GM18909 (cell line): ENCODE measurements around the gene DRC7.

ENCODE experiments used
- ATAC-seq: cut with Tn5 transposase; IDR thresholded peaks from one replicate; pipeline ENCODE4 v1.9.1; 2021; ENCODE audit warnings: mild to moderate bottlenecking; ENCODE audit not compliant: unreplicated experiment, poor library complexity

Gene DRC7

DNA sequence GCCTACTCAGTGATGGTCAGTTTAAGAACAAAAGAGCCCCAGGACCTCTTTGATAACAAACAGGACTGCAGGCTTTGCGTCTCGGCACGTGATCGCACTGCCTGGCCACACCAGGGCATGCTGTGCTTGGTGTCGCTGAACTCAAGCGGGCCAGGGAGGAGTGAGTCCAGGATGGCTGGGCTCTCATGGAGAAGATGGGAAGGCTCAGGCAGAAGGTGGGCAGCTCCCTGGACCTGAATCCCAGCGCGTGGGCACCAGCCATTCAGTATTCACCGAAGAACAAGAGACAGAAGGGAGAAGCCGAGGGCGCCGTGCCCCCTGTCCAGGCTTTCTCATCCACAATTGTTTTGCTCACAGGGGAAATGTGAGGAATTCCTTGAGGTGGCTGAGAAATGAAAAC is 52.9 kb downstream of the DRC7 start:
- ATAC-seq = no peak

DNA sequence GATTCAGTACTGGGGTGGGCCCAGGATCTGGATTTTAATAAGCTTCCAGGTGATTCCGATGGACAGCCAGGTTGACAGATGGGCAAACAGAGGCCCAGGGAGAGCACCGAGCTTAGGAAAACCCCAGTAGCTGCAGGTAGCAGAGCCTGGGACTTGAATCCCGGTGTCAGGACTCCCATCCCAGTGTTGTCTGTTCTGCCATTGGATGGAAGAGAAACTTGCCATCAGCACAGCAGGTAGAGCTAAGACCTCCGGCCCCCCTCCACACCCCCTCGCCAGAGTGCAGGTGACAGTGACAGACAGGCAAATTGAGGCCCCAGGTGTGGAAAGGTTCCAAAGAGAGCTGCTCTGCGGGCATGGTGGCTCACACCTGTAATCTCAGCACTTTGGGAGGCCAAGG is 53.4 kb downstream of the DRC7 start:
- ATAC-seq = no peak

DNA sequence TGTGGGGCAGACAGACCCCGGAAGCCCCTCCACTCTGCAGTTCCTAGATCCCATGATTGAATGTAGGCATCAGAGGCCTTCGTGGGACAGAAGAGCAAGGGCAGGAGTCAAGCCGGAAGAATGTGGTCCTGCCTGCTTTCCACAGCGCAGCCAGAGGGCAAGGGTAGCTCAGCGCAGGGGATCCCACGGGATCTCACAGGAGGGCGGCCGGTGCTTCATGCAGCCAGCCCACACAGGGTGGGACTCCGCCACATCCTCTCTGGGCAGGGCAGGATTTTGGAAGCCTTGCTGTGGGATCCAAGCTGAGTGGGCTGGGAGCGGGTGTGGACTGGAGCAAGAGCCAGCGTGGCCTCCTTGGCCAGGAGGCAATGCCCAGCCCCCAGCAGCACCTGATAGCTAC is 54.0 kb downstream of the DRC7 start:
- ATAC-seq = no peak

DNA sequence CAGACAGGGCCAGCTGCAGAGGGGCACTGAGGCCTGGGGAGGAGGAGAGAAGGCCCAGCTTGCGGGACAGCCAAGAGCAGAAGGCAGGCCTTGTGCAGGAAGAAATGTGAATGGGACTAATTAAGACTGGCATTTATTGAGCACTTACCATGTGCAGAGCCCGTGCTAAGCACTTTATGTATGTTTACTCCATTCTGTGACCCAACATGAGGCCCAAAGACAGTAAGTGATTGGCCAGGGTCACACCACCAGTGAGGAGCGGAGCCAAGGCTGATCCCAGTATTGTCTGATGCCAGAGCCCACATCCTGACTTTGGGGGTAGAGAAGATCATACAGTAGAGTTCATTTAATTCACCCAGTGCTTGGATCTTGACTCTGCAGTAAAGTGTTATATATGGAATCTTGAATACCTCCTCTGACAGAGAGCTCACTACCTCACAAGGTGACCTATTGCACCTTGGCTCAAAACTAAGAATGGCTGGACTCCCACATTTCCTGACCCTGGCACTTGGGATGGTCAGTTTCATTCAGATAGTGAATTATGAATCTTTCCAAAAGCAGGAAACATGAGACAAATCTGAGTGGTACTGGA is 54.6 kb downstream of the DRC7 start:
- ATAC-seq = no peak

DNA sequence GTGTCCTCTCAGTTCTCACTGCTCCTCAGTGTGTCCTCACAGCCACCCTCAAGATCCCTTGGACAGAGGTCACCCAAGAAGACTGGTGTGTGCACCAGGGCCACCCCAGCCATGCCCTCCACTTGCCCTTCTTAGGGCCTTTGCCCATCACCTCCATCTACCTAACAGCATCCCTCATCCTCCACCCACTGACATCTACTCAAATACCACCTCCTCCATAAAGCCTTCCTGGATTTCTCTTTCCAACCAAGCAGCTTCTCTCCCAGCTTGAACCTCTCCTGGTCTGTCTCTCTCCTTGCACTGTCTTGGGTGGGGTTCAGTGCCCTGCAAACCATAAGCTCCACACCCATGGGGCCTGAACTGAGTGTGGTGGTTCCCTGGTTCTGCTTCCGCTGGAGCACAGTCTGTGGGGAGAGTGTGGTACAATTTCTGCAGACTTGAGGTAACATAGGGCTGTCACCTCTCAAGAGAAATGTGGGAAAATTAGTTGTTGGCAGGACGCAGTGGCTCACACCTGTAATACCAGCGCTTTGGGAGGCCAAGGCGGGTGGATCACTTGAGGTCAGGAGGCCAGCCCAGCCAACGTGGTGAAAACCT is 55.3 kb downstream of the DRC7 start:
- ATAC-seq = no peak

DNA sequence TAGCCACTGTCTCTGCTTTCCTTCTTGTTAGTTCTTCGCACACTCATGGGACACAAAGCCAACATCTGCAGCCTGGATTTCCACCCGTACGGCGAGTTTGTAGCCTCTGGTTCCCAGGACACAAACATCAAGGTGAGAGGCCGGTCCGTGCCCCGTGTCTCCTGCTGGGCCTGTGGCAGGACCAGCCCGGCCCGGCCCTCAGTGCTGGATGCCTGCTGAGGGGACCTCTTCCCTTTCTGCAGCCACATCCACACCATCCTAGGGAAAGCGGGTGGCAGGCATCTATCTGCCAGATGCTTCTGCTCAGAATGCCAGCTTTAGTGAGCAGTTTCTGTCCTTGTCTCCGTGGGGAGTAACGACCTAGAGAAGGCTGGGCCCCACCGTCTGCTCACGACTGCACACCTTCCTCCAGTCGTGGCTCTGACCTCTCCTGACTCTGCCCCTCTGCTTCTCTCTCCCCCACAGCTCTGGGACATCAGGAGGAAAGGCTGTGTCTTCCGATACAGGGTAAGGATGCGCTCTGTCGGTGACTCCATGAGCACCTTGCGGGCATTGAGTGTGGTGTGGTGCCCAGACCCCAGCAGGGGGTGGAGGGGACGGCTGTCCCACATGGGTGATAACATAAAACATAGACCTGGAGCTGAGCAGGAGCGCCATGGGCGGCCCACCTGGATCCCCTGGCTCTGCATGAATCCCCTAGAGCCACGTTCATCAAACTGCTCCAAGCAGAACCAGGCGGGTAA is 56.4 kb downstream of the DRC7 start:
- ATAC-seq = no peak

DNA sequence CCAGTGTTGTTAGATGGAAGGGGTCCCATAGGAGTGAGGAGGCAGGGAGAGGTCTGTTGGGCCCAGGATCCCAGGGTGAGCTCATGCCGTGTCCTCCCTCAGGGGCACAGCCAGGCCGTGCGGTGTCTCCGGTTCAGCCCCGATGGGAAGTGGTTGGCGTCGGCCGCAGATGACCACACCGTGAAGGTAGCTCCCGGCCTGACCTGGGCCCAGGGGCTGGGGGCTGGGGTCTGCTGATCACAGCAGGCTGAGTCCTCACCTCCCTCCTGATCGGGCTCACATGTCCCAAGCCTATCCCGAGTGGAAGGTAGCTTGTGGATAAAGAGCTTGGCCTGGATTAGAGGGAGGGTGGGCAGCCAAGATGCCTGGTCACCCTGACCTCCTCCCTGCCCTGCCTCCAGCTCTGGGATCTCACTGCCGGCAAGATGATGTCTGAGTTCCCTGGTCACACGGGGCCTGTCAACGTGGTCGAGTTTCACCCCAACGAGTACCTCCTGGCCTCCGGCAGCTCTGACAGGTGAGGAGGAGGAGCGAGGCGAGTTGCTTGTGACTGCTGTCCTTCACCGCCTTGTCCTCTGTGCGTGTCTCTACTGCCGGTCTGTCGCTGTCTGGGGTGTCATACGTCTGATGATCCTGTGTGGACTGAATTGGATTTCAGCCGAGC is 57.1 kb downstream of the DRC7 start:
- ATAC-seq = no peak

DNA sequence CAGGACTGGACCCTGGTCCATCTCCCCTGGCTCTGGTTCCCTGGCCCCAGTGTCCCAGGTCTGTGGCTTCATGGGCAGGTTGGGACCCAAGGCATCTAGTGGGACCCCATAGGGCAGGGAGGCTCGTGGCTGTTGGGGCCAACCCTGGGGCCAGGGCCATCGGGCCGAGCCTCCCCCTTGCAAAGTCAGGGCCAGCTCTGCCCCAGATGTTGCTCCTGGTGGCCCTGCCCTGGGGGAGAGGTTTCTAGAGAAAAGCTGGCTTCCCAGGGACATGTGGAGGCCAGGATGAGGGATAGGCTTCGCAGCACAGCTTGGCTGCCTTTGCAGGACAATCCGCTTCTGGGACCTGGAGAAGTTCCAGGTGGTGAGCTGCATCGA is 57.6 kb downstream of the DRC7 start:
- no peak for ATAC-seq

DNA sequence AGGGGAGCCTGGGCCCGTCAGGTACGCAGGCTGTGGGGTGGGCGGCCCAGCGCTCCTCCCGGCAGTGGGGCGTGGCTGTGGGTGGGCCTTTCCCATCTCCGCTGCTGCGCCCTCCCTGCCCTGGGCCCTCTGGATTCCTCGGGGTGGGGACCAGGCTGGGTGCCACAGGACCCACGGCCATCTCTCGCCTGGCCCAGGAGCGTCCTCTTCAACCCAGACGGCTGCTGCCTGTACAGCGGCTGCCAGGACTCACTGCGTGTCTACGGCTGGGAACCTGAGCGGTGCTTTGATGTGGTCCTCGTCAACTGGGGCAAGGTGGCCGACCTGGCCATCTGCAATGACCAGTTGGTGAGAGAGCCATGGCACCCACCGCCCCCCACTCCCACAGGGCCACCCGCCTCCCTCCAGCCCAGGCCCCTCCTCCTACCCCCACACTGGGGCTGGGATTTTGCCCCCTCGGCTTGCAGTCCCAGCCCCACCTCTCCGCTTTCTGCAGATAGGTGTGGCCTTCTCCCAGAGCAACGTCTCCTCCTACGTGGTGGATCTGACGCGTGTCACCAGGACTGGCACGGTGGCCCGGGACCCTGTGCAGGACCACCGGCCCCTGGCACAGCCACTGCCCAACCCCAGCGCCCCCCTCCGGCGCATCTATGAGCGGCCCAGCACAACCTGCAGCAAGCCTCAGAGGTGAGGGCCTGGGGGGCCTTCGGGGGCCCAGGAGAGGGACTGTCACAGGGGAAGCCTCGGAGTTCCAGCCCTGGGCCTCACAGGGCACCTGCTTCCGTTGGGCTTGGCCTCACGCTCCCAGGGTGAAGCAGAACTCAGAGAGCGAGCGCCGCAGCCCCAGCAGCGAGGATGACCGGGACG is 58.2 kb downstream of the DRC7 start:
- ATAC-seq = no peak

DNA sequence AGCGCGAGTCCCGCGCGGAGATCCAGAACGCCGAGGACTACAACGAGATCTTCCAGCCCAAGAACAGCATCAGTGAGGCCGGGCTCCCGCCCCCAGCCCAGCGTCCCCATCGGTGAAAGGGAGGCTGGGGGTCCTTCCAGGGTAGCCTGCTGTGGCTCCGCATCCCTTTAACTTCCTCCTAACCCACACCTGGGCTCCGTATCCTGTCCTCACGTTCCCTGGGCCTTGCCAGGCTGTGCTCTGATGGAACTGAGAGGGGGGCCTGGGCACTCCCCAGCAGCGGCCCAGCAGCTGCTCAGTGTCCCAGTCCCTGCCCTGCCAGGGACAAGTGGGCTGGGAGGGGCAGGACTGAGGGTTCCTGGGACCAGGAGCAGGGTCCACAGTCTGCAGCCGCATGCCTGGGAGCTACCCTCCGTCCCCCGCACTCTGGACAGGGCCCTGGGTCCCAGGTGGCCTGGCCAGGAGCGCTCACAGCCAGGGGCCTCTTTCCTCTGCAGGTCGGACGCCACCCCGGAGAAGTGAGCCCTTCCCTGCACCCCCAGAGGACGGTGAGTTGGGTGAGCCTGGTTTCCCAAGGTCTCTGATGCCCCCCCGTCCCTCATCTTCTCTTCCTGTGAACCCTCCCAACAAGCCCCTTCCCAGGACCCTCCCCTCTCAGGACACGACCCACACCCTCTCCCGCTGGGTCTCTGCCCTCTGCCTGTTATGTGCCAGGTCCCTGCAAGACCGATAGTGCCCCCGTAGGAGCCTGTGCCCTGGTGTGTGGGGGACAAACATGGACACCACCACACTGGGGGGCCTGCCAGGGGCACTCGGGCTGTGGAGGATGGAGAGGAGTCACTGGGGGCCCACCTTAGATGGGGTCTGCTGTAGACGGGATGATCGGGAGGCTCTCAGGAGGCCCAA is 59.1 kb downstream of the DRC7 start:
- ATAC-seq = no peak

DNA sequence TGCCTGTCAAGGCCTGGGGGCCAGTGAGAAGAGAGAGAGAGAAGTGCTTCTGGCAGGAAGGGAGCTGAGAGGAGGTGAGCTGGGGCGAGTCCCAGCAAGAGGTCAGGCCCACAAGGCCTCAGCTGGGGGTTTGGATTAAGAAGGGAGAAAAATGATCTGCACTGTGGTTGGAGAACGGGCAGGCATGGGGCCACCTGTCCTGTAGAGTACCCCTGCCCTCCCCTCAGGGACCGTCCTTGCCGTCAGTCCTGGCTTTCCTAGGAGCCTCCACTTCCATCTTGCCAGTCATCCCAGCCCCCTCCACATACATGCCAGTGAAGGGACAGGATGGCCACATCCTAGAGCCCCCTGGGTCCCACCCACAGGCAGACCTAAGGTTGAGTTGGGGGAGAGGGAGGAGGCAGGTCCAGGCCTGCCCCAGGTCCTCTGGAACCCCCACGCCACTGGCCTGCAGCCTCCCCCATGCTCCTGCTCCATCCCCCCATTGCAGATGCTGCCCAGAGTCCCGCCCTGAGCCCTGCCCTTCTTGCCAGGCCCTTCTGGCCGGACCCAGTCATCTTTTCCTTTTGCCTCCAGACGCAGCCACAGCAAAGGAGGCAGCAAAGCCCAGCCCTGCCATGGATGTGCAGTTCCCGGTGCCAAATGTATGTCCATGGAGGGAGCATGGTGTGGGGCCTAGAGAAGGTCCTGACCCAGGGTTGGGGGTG is 59.9 kb downstream of the DRC7 start:
- ATAC-seq = no peak

DNA sequence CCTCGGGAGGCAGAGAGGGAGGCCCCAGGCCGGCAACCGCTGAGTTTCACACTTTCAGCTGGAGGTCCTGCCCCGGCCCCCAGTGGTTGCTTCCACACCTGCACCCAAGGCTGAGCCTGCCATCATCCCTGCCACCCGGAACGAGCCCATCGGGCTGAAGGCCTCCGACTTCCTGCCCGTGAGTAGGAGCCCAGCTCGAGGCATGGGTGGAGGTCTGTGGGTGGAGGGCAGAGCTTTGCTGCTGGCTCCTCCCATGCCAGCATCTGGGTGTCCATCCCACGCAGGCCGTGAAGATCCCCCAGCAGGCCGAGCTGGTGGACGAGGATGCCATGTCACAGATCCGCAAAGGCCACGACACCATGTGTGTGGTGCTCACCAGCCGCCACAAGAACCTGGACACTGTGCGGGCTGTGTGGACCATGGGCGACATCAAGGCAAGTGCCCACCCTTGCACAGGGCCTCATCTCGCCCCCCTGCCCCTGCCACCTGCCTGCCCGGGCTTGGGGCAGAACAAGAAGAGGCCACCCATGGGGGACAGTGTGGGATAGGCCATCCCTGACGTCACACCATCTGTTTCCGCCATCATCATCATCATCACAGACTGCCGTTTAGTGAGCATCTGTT is 60.6 kb downstream of the DRC7 start:
- no peak for ATAC-seq

DNA sequence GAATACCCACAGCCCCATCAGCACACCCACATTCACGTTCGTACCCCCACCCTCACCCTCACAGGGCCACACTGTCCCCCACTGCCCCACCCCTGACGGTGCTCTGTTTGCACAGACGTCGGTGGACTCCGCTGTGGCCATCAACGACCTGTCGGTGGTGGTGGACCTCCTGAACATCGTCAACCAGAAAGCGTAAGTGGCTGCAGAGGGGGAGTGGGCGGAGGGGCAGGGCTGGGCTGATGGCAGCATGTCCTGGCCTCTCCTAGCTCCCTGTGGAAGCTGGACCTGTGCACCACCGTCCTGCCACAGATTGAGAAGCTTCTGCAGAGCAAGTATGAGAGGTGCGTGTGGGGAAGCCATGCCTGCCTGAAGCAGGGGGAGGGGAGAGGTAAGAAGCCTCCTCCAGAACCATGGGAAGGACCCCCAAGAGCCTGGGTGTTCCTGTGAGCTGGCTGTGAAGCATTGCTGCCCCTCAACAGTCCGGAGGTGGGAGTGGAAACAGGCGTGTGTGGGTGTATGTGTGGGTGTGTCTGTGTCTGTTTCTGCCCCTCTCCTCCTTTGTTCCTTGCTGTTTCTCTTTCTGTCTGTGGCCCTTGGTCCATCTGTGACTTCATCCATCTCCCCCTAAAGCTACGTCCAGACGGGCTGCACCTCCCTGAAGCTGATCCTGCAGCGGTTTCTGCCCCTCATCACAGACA is 61.3 kb downstream of the DRC7 start:
- no peak for ATAC-seq

DNA sequence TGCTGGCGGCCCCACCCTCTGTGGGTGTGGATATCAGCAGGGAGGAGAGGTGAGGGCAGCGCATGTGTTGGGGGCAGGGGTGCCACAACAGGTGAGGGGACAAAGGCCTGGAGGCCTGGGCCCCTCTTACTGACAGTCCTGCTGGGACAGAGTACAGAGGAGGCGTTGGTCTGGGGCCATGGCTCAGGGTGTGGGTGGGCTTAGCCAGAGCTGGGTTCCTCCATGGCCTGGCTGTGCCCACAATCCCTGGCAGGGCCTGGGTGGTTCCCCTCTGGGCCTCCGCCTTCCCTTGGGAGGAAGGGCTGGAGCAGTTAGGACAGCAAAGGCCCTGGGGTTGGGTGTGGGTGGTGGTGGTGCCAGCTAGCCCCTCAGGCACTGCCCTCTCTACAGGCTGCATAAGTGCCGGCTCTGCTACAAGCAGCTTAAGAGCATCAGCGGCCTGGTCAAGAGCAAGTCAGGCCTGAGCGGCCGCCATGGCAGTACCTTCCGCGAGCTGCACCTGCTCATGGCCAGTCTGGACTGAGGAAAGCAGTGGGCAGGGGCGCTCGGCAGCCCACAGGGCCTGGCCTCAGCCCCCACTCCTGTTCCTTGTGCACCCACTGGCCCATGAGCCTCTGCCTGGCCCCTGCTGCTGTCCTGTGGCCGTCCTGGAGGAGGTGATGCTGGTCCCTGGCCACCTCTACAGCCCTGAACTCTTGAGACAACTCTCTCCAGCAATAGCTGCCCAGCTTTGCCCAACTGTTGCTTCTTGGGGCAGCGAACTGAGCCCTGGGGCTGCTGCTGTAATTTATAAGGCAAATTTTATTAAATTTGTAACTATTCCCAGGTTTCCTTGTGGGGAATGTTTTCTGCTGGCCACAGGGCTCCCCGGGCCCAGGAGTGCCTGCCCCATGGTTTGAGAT is 62.1 kb downstream of the DRC7 start:
- ATAC-seq = no peak

DNA sequence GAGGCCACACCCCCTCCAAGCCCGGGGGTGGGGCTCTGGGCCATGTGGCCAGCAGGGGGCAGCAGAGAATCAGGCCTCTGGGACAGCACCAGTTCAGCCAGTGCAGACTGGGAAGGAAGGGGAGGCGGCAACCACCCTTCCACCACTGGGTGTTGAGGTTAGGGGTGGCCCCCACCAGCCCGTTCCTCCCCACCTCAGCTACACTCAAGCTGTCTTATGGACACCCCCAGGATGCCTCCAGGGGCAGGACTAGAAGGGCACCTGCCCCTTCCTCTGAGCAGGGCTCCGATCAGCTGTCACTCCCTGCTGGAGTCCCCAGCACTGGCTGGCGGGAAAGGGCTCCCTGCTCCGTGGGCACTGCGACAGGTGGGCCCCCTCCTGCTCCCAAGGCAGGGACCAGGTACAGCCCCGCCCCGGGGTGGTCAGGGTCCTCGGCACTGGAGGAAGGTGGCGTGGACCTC is 62.8 kb downstream of the DRC7 start:
- ATAC-seq = peak; percentile 80

DNA sequence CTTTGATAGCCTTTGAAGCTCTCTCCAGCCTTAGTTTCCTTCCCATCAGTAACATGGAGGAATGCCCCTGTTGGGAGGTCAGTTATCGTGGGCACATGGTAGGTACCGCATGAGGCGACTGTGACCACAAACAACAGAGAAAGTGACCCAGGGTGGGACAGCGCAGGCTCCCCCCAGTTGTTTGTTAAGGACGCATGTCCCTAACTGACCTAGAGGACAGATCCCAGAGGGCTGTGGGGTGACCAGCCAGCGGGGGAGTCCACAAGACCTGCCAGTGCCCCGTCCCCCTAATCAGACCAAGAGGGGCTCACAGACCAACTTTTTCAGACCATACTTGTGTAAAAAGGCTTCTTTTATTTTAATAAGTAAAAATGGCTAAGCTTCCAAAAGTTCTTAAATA is 63.3 kb downstream of the DRC7 start:
- ATAC-seq = no peak
